NCI-H2196 treated with DMSO at 0.1 percent for 48 hours (cell line): Measurements from ENCODE around the gene CHD6.

Experiments used
- DNase-seq: peaks from one replicate; lab custom pipeline; 2025; ENCODE audit not compliant: unreplicated experiment; lab: John Stamatoyannopoulos, UW

The CHD6 gene

DNA sequence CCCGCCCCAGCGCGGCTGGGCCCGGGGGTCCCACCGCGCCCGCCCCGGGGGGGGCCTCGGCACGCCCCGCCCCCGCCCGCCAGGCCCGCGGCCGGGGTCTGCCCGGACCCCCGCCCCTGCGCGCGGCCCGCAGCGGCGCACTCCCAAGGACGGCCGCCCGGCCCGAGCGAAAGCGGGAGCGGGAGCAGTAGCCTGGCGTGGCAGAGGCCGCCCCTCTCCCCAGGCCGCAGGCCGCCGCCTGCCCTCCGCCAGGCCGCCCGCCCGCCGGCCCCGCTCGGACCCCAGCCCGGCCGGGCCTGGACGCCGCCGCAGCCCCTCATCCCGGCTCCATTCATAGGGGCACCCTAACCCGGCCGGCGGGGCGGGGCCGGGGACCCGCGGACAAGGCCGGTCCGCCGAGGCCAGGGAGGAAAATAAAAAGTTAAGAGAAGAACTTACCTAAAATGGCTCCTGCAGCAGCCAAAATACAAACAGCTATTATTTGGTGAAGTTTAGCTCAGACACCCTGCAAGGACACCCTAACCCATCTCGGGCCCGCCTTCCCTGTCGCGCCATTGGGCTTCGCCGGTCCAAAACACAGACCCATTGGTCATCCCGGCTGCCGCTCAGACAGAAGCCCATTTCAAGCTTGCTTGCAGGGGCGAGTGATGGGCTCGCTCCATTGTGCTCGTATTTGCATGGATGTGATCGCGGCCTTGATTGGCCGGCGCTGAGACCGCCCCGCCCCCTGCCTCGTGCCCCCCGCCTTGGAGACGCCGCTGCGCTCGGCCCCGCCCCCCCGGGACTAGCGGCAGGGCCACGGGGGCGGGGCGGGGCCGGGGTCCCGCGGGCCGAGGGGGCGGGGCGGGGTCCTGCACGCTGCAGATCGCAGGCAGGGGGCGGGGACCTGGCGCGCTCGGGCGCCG lies at the start of gene CHD6:
Gene CHD6, minus strand, starts transcription at position 476 of the 905 bp plus-strand sequence. CDS start 67,040 bp downstream, outside the sequence.
- peak; percentile 98 for DNase-seq

- DNase-seq: no peak
Measured at GRCh38 chr20:41664584-41664983, 46.4 kb upstream of the CHD6 start.

DNA sequence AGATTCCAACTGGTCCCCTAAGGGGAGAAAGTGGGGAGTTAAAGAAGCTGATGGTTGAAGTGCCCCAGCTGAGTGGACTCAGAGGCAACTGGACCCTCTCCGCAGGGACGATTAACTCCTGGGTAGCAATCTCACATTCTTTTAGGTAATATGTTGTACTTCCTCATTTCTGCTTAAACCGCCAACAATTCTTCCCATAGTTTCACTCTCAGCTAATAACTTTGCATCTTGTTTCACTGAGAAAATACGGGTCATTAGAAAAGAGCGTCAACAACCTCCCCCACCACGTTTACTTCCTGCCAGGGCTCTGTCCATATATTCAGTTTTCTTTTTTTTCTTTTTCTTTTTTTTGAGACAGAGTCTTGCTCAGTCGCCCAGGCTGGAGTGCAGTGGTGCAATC lies 39.5 kb upstream of the CHD6 start:
- no peak for DNase-seq

GRCh38 chr20:41655962-41656618 lies 37.9 kb upstream of the CHD6 start:
- no peak for DNase-seq

- no peak for DNase-seq
Measured at GRCh38 chr20:41654884-41655283, 36.7 kb upstream of the CHD6 start.

DNA sequence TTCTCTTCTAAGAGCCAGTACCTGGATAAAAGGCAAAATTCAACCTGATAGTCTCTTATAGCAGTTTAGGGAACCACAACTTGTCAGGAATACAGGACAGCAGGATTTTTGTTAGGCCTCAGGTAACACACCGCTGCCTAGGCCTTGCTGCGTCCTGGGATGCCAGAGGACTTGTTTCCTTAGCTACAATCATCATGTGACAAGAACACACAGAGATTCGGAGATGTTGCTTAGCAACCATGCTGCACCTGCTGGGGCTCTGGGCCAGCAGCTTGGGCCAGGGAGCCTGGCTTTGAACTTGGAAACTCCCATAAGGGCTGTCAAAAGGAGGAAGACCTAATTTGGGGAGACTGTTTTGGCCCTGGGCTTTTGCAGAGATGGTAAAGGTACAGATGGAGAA lies 36.1 kb upstream of the CHD6 start:
- DNase-seq: peak; percentile 86

GRCh38 chr20:41650231-41650948 lies 32.2 kb upstream of the CHD6 start:
- peak; percentile 79 for DNase-seq

DNA sequence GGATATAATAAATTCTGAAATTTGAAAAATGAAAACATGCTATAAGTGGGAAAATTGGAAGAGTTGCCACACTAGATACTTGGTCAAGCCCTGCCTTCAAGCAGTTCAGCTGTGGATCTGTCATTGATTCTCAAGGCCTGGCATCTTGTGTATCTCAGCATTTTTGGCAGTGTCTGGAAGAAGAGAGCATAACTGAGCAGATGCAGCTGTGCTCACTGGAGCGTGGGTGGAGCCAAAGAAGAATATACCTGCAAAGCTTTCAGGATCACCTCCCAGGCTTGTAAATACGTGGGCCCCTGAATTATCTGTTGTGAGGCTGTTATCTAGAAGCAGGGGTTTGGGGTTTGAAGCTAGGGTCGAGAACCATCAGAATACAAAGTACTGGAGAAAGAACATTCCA lies 31.3 kb upstream of the CHD6 start:
- peak; percentile 44 for DNase-seq

DNA sequence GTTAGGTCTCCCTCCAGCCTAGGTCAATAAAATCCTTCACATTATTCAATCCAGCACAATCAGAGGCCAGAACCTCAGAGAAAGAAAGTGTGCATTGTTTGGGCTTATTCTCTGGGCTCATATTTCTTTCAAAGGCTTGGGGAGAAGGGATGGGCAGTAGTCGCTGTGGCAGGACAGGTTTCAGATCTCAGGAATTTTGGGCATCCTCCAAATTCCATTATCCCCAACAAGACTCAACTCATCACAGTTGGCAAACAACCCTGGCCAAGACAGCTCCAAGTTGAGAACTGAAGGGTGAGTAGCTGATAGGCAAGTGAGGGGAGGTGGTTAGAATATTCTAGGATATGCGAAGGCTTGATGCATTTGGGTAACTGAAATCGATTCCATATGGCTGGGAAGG lies 27.2 kb upstream of the CHD6 start:
- no peak for DNase-seq

- peak; percentile 85 for DNase-seq
Measured at GRCh38 chr20:41643504-41643938, 25.3 kb upstream of the CHD6 start.

DNA sequence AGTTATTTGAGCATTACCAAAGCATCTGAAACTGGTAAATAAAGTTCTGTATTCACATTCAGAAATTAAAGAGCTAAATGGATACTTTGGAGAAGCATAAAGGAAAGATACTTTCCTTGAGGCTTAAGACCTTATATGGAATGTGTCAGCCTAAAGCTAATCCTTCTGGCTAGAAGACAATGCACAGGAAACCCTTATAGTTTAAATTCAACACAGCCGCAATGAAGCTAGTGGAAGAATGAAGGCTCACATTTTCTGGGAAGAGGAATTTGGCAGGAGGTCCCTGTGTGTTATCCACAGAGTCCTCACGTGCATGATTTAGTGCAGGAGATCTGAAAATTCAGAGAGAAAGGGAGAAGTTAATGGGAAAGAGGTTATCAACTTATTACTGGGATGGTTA lies 21.5 kb upstream of the CHD6 start:
- no peak for DNase-seq

DNA sequence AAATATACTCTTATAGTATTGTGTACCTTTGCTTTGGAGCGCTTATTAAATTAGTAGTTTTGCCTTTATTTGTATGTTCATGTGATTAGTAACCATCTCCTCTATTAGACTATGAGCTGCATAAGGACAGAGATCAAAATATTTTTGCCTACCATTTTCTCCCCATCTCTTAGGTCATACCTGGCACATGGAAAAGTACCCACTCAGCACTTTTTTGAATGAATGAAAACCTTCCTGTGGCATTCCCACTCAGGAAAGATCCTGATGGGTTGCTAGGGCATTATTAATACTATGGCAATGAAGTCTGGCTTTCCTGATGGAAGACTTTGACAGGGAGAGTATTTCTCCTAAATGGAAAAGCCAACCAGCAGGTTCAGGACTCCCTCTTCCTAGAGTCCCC lies 20.3 kb upstream of the CHD6 start:
- no peak for DNase-seq

DNA sequence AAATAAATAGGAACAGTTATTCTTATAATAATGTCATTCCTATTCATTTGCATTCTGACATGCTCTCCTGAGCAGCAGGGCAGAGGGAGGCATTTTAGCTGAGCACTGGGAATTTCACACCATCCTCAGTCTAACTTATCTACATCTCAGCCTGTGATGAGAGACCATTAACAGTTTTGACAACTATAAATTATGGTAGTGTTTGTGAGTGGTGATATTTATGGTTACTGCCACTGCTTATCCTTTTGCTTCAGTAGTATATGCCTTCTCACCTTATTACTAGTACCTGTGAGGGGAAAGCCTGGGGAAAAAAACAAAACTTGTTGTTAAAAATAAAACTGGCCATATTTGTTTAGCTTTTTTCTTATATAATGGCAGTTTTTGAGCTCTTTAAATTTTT lies 17.0 kb upstream of the CHD6 start:
- DNase-seq: no peak

- DNase-seq: no peak
Measured at GRCh38 chr20:41632896-41633295, 14.7 kb upstream of the CHD6 start.

DNA sequence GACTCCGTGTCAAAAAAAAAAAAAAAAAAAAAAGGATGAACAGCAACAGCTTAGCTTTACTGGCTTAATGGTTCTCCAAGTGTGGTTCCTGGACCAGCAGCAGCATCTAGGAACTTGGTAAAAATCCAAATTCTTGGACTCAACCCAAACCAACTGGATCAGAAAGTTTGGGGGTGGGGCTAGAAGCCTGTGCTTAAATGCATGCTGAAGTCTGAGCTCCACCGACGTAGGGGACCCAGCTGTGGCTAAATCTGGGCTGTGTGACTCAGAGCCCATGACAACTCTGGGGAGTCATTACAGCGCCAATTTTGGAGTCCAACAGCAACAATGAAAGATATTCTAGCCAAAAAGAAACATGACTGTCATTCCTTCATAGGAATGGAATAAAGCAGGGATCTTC lies 13.6 kb upstream of the CHD6 start:
- no peak for DNase-seq

DNA sequence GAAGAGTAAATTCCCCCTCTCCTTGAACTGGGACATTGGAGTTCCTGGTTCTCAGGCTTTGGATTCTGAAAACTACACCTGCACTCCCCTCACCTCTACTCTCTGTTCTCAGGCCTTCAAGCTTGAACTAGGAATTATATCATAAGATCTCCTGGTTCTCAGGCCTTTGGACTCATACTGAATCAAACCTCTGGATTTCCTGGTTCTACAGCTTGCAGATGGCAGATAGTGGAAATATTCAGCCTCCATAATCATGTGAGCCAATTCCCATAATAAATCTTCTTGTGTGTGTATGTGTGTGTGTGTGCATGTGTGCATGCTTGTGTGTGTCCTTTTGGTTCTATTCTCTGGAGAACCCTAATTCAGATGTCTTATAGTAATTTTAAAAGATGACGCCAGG lies 12.7 kb upstream of the CHD6 start:
- no peak for DNase-seq

DNA sequence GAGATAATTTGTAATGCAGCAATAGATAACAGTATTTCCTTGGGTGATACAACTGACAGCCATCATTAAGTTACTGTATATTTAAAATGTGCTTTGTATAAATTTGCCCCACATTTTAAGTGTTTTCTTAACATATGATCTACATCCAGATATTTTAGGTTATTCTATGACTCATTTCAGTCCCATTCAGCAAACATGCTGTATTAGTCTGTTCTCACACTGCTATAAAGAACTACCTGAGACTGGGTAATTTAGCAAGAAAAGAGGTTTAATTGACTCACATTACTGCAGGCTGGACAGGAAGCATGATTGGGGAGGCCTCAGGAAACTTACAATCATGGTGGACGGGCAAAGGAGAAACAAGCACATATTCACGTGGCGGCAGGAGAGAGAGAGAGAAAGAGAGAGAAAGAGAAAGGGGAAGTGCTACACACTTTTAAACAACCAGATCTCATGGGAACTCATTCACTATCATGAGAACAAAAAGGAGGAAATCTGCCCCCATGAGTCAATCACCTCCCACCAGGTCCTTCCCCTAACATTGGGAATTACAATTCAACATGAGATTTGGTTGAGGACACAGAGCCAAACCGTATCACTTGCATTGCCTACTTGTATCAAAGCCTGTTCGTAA lies 9.6 kb upstream of the CHD6 start:
- no peak for DNase-seq

DNA sequence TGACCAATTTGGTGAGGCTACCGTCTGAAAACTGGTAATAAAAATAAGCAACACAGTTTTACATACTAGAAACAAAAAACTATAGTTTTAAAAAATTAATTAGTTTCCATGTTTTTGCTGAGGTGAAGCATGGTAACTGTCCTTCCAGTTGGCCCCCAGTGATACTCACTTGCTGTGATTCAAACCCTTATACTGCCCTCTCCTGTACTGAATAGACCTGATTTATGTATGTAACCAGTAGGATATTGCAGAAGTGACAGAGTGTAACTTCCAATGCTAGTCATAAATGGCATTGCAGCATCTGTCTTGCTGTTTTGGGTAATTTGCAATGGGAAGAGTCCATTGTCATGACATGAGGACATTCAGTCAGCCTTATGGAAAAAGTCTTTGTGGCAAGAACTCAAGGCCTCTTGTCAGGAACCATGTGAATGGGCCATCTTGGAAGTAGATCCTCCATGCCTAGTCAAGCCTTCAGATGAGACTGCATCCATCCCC lies 8.9 kb upstream of the CHD6 start:
- DNase-seq: no peak

DNA sequence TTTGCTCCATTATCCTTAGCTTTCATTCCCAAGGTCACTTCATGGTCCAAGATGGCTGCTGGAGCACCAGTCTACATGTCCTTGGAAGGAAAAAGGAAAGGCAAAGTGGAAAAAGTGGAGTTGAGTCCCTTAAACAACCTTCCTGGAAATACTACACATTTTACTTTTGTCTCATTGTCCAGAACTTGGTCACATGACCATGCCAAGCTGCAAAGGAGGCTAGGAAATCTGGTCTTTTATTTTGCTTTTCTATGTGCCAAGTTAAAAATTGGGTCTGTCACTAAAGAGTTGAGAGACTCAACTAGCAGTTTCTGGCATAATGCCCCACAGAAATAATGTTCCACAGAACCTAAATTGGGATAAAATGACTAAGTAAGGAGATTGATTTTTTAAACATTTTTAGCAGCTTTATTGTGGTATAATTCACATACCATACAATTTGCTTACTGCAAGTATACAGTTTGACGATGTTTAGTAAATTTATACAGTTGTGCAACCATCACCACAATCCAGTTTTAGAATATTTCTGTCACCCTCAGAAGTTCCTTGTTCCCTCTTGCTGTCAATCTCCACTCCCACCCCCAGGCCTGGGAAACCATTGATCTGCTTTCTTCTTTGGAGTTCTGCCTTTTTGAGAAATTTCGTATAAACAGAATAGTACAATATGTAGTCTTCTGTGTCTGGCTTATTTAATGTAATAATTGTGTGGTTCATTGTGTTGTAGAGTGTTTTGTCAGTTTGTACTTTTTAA lies 5.6 kb upstream of the CHD6 start:
- DNase-seq: no peak

DNA sequence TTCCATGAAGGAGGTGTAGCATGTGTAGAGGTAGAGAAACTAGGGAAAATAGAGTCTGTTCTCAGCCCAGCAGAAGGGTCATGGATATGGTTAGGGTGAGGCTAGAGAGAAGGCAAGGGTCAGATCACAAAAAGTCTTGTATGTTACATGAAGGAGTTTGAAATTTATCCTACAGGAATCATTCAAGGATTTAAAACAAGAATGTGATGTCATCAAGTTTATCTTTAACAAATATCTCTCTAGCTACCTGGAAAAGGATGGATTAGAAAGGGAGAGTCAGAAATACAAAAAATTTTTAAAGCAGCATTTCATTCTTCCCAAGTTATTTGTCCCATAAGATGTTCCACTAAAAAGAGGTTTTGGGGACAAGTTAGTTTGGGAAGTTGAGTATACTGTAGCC lies 4.4 kb upstream of the CHD6 start:
- DNase-seq: no peak
